GM12878 (cell line): ENCODE results near the gene PCNX1. TPM values are rescaled to one million over a fixed set of nuclear protein-coding genes. Genes with fewer than 3 reads are reported as not detected.

Experiments
- BHLHE40 ChIP-seq, 2 experiments: fragments of 450-650 bp in 1 of 2; IDR thresholded peaks; 2 replicates each; pipeline ENCODE4 v1.6.1; 2011 to 2017; ENCODE audit warnings: low read depth in 2 of 2, borderline replicate concordance in 1 of 2, improper control_type of control experiment in 1 of 2, low read length in 1 of 2, mild to moderate bottlenecking in 1 of 2
- BRCA1 ChIP-seq: IDR thresholded peaks from 2 replicates; pipeline ENCODE4 v1.6.1; 2011; ENCODE audit warnings: low read depth, low read length, improper control_type of control experiment
- EZH2 ChIP-seq: IDR thresholded peaks from 2 replicates; pipeline ENCODE4 v1.6.1; 2012; ENCODE audit warnings: low read depth, mild to moderate bottlenecking, control low read depth, inconsistent platforms, low read length, borderline replicate concordance; ENCODE audit not compliant: control insufficient read depth
- MEF2A ChIP-seq: IDR thresholded peaks from 2 replicates; pipeline ENCODE4 v1.6.1; 2011; ENCODE audit warnings: low read depth, mild to moderate bottlenecking, low read length, moderate library complexity; ENCODE audit not compliant: insufficient read depth
- MYC ChIP-seq: IDR thresholded peaks from 2 replicates; pipeline ENCODE4 v1.6.1; 2011; ENCODE audit warnings: mild to moderate bottlenecking, low read length, moderate library complexity, inconsistent platforms; ENCODE audit not compliant: insufficient read depth, insufficient replicate concordance, insufficient read length, severe bottlenecking
- POLR2AphosphoS5 ChIP-seq: IDR thresholded peaks from 2 replicates; pipeline ENCODE4 v1.6.1; 2011; ENCODE audit warnings: mild to moderate bottlenecking, low read length, inconsistent platforms
- POU2F2 ChIP-seq: IDR thresholded peaks from 3 replicates; pipeline ENCODE4 v1.6.1; 2011; ENCODE audit warnings: low read depth, mild to moderate bottlenecking, low read length, borderline replicate concordance
- RB1 ChIP-seq: fragments of 450-650 bp; formaldehyde crosslinking; IDR thresholded peaks from 2 replicates; pipeline ENCODE4 v1.6.1; 2017; ENCODE audit warnings: mild to moderate bottlenecking, borderline replicate concordance
- SUZ12 ChIP-seq: fragments of 200-600 bp; sonication (generic); IDR thresholded peaks from one replicate; pipeline ENCODE4 v1.6.1; 2018; ENCODE audit warnings: antibody characterized with exemption, mild to moderate bottlenecking; ENCODE audit not compliant: unreplicated experiment
- TCF12 ChIP-seq: IDR thresholded peaks from 2 replicates; pipeline ENCODE4 v1.6.1; 2011; ENCODE audit warnings: low read depth, mild to moderate bottlenecking, low read length
- USF2 ChIP-seq: IDR thresholded peaks from 2 replicates; pipeline ENCODE4 v1.6.1; 2011; ENCODE audit warnings: low read depth, low read length, improper control_type of control experiment, borderline replicate concordance
- polyA plus RNA-seq, 11 experiments: library from polyadenylated mRNA; depleted of rRNA in 4 of 11; unstranded in 6 of 11; stranded (reverse) in 5 of 11; fragments of >200 nt; fragmentation: Nextera tagmentation in 4 of 11; fragmentation: Illumina TruSeq in 1 of 11; extraction: Ambion mirVana in 4 of 11; extraction: Trizol in 1 of 11; gene quantifications; 1 replicate in 1 of 11; 2 replicates in 10 of 11; pipeline versions ENCODE4 v1.2.1 to v1.2.3, GENCODE V29; 2011 to 2016; ENCODE audit warnings: inconsistent platforms in 2 of 11, missing spikeins in 2 of 11, low read depth in 1 of 11
- total RNA-seq, 4 experiments: library from RNA; depleted of rRNA in 3 of 4; stranded (reverse); fragments of >200 nt in 3 of 4; fragmentation: Illumina TruSeq in 1 of 4; extraction: Trizol in 1 of 4; gene quantifications; 2 replicates each; pipeline versions ENCODE4 v1.2.1 to v1.2.3, GENCODE V29; 2013 to 2021

Gene PCNX1
- total and polyA plus RNA-seq, 10 of the 15 experiments (the other 5 are each of a cell fraction or from before 2014, with no cell fraction given), result 4.6 to 53.9 (median 20.5) TPM

- peak; percentile 38 for TF ChIP-seq POLR2AphosphoS5
- TF ChIP-seq BRCA1, result no peak
- no peak for TF ChIP-seq SUZ12
- TF ChIP-seq RB1, result no peak
- 0 out of 2 replicates have a peak, but pooled peaks have one; percentile 4 for TF ChIP-seq MEF2A
- TF ChIP-seq BHLHE40 (IDR thresholded peaks at IDR 0.05; ENCODE audit: borderline replicate concordance in 1 of 2, low read depth in 2 of 2, low read length in 1 of 2), result peak in 1 of 2 experiments; percentile 59; a peak in 2 of 4 replicates
- no peak for TF ChIP-seq MYC
- TF ChIP-seq POU2F2, result 0 out of 3 replicates have a peak, but pooled peaks have one; percentile 1
- no peak for TF ChIP-seq EZH2
- no peak for TF ChIP-seq USF2
- no peak for TF ChIP-seq TCF12
- TF ChIP-seq, all 136 proteins: peak for 20
Observed at GRCh38 chr14:70907996-70908934, 1.0 kb downstream of the PCNX1 start (continued).
